Endothelial cell of umbilical vein (primary cell): ENCODE data around the gene SGTA. TPM values are rescaled to one million over a fixed set of nuclear protein-coding genes. Genes with fewer than 3 reads are reported as not detected.

Source experiments
- BruUV-seq: library from RNA; stranded (reverse); fragments of 400-500 nt; replicated peaks from 2 replicates; lab custom pipeline; 2021; lab: Mats Ljungman, UMichigan
- CTCF ChIA-PET: fragments of 300-600, 350-600 bp; sonication (Branson Sonifier 250); formaldehyde crosslinking; loops from one replicate; lab custom pipeline; 2021; ENCODE audit warnings: antibody characterized with exemption, inconsistent platforms; lab: Charles Lee
- POLR2A ChIA-PET: fragments of 300-600, 350-600 bp; sonication (Branson Sonifier 250); formaldehyde crosslinking; loops from one replicate; lab custom pipeline; 2021; ENCODE audit warnings: antibody characterized with exemption, inconsistent platforms; lab: Charles Lee
- DNase-seq: peaks from one replicate; pipeline ENCODE4 v3.0.0-alpha.2; 2011; ENCODE audit warnings: low read depth, low spot score
- FAIRE-seq: peaks from 2 replicates; lab custom pipeline; 2011; peaks lifted over from hg19 to GRCh38; lab: Jason Lieb, UNC
- H2AFZ ChIP-seq: 2 replicates; pipeline ENCODE4 v1.6.0; 2012; ENCODE audit warnings: low read depth, low read length, control low read depth, inconsistent platforms
- H3K27ac ChIP-seq: 2 replicates; pipeline ENCODE4 v1.5.1; 2011; ENCODE audit warnings: low read depth, mild to moderate bottlenecking, control low read depth, low read length, moderate library complexity; ENCODE audit not compliant: insufficient read depth
- H3K27me3 ChIP-seq, 2 experiments: 2 replicates each; pipeline versions ENCODE4 v1.6.0 to v1.6.1; 2011; ENCODE audit warnings: low read length in 2 of 2, mixed read lengths in 1 of 2; ENCODE audit not compliant: control insufficient read depth in 2 of 2, insufficient read depth in 2 of 2
- H3K36me3 ChIP-seq, 2 experiments: 2 replicates in 1 of 2; 3 replicates in 1 of 2; pipeline ENCODE4 v1.5.1; 2011; ENCODE audit warnings: low read length in 2 of 2, mild to moderate bottlenecking in 1 of 2, moderate library complexity in 1 of 2; ENCODE audit not compliant: control insufficient read depth in 2 of 2, insufficient read depth in 2 of 2; ENCODE audit errors: extremely low read depth in 1 of 2
- H3K4me1 ChIP-seq: 3 replicates; pipeline ENCODE4 v1.5.1; 2011; ENCODE audit warnings: mild to moderate bottlenecking, low read length; ENCODE audit not compliant: control insufficient read depth, insufficient read depth; ENCODE audit errors: extremely low read depth
- H3K4me2 ChIP-seq: 2 replicates; pipeline ENCODE4 v1.6.1; 2011; ENCODE audit warnings: low read length, control low read depth, mixed read lengths; ENCODE audit not compliant: insufficient read depth
- H3K4me3 ChIP-seq, 3 experiments: fragments of 200-600 bp in 1 of 3; sonication (generic), shearing (Covaris generic) in 1 of 3; replicated peaks in 1 of 3; 2 replicates each; pipeline ENCODE4 v1.5.1; 2011 to 2016; ENCODE audit warnings: control low read depth in 3 of 3, low read length in 3 of 3, mild to moderate bottlenecking in 2 of 3, inconsistent platforms in 1 of 3, low read depth in 1 of 3, moderate library complexity in 1 of 3; ENCODE audit not compliant: insufficient read depth in 1 of 3
- H3K79me2 ChIP-seq: 2 replicates; pipeline ENCODE4 v1.6.0; 2012; ENCODE audit warnings: low read length, inconsistent platforms; ENCODE audit not compliant: control insufficient read depth, insufficient read depth
- H3K9ac ChIP-seq: replicated peaks from 2 replicates; pipeline ENCODE3; 2011; ENCODE audit warnings: low read length, control low read depth; ENCODE audit not compliant: insufficient read depth; ENCODE audit errors: extremely low read depth
- H3K9me1 ChIP-seq: replicated peaks from 3 replicates; pipeline ENCODE4 v1.6.0; 2011; ENCODE audit warnings: mild to moderate bottlenecking, low read length; ENCODE audit not compliant: control insufficient read depth, insufficient read depth; ENCODE audit errors: extremely low read depth
- H3K9me3 ChIP-seq: replicated peaks from 2 replicates; pipeline ENCODE4 v1.5.1; 2012; ENCODE audit warnings: low read length, inconsistent platforms; ENCODE audit not compliant: control insufficient read depth, insufficient read depth
- H4K20me1 ChIP-seq: replicated peaks from 2 replicates; pipeline ENCODE3; 2011; ENCODE audit warnings: mild to moderate bottlenecking, low read length; ENCODE audit not compliant: control insufficient read depth, insufficient read depth; ENCODE audit errors: extremely low read depth
- CTCF ChIP-seq, 2 donors: IDR thresholded peaks; 1 replicate in 1 of 2; 2 replicates in 1 of 2; pipeline ENCODE4 v1.5.1; 2011; ENCODE audit warnings: low read length in 2 of 2, mild to moderate bottlenecking in 2 of 2, moderate library complexity in 2 of 2, control low read depth in 1 of 2, inconsistent platforms in 1 of 2, low read depth in 1 of 2; ENCODE audit not compliant: insufficient read depth in 1 of 2; ENCODE audit errors: extremely low read depth in 1 of 2
- EZH2 ChIP-seq: IDR thresholded peaks from 2 replicates; pipeline ENCODE4 v1.6.1; 2012; ENCODE audit warnings: borderline replicate concordance, low read depth, mild to moderate bottlenecking, moderate library complexity, low read length, inconsistent platforms; ENCODE audit not compliant: severe bottlenecking
- FOS ChIP-seq: IDR thresholded peaks from 2 replicates; pipeline ENCODE4 v1.6.1; 2011; ENCODE audit warnings: mild to moderate bottlenecking, low read length, moderate library complexity, borderline replicate concordance; ENCODE audit not compliant: insufficient read depth
- GATA2 ChIP-seq: IDR thresholded peaks from 2 replicates; pipeline ENCODE4 v1.7.0; 2011; ENCODE audit warnings: low read depth, mild to moderate bottlenecking, moderate library complexity, mixed read lengths, low read length; ENCODE audit not compliant: insufficient read length, insufficient read depth
- JUN ChIP-seq: IDR thresholded peaks from 2 replicates; pipeline ENCODE4 v1.6.1; 2011; ENCODE audit warnings: borderline replicate concordance, low read depth; ENCODE audit not compliant: insufficient read length, insufficient read depth
- MAX ChIP-seq: IDR thresholded peaks from 2 replicates; pipeline ENCODE4 v1.6.1; 2011; ENCODE audit not compliant: insufficient read depth, insufficient read length
- MYC ChIP-seq: IDR thresholded peaks from one replicate; pipeline ENCODE4 v1.6.1; 2011; ENCODE audit warnings: mild to moderate bottlenecking, low read depth, low read length
- POLR2A ChIP-seq: IDR thresholded peaks from 2 replicates; pipeline ENCODE4 v1.6.1; 2012; ENCODE audit warnings: low read depth, mild to moderate bottlenecking, control low read depth, low read length
- POLR2AphosphoS5 ChIP-seq: IDR thresholded peaks from 2 replicates; pipeline ENCODE4 v1.6.1; 2012; ENCODE audit warnings: low read depth, mild to moderate bottlenecking, control low read depth, low read length, moderate library complexity; ENCODE audit not compliant: insufficient read depth
- dilution Hi-C: fragments of 300-500 bp; cut with MboI; formaldehyde crosslinking; loops from one replicate; pipeline ENCODE4 v1.15.0; 2019; ENCODE audit warnings: low sequenced_read_pairs; ENCODE audit not compliant: extremely low pct_ligation_motif_present
- intact Hi-C: fragments of 100-400 bp; cut with micrococcal nuclease; formaldehyde crosslinking; loops from one replicate; pipeline ENCODE4 v1.10.0; 2022
- polyA plus RNA-seq, 4 experiments: library from polyadenylated mRNA; depleted of rRNA in 3 of 4; stranded (reverse) in 3 of 4; unstranded in 1 of 4; fragments of >200 nt; gene quantifications; 2 replicates each; pipeline versions ENCODE4 v1.2.1 to v1.2.3, GENCODE V29; 2011 to 2012; ENCODE audit warnings: missing spikeins in 1 of 4
- total RNA-seq: library from RNA; stranded (reverse); gene quantifications from 2 replicates; pipeline ENCODE4 v1.2.3, GENCODE V29; 2021

Gene SGTA
- total and polyA plus RNA-seq, 2 donors (not counting 3 experiments of a cell fraction or from before 2014, with no cell fraction given), result 76.5 to 119 TPM

- intact Hi-C loops (no loop called here), dilution Hi-C loops (no loop called here)
- no peaks in the 10 kb centered on the region for H3K4me1 ChIP-seq
- H3K27me3 ChIP-seq, result no peaks in the 10 kb centered on the region
- ChIA-PET POLR2A (no interaction called here), CTCF (interaction anchor here (1.5 to 6.1 kb wide), 2 partner anchors 35 to 100 kb away, joined by 3 to 233 read pairs; no protein-coding TSS in a partner anchor)
- H3K9me1 ChIP-seq, result no peaks in the 10 kb centered on the region
- DNase-seq (no peak), FAIRE-seq (no peak)
- no peaks in the 10 kb centered on the region for H4K20me1 ChIP-seq
- H3K9me3 ChIP-seq, result no peaks in the 10 kb centered on the region
- H2AFZ ChIP-seq, result no peak overlapping the region
- TF ChIP-seq MYC (no peak), POLR2AphosphoS5 (no peak), POLR2A (no peak), MAX (no peak), EZH2 (no peak), CTCF (IDR thresholded peaks at IDR 0.05; ENCODE audit: extremely low read depth in 1 of 2, insufficient read depth in 1 of 2, low read depth in 1 of 2, low read length in 2 of 2) (no peak), JUN (no peak), GATA2 (no peak), FOS (no peak)
- no peak overlapping the region for H3K9ac ChIP-seq
- H3K27ac ChIP-seq, result no peak overlapping the region
- H3K36me3 ChIP-seq, result no peaks in the 10 kb centered on the region
- H3K79me2 ChIP-seq, result no peaks in the 10 kb centered on the region
- H3K4me3 ChIP-seq, result no peak overlapping the region
- H3K4me2 ChIP-seq, result no peak overlapping the region
- no TSS peak for BruUV-seq
Measured at GRCh38 chr19:2747349-2747748, 35.7 kb downstream of the SGTA start.
